ENCODE data around the gene UPB1. TPM values are rescaled to one million over a fixed set of nuclear protein-coding genes. Genes with fewer than 3 reads are reported as not detected.

UPB1 gene
- total RNA-seq, 2 experiments from 2014 or later: 0.24 to 0.31 TPM

DNA sequence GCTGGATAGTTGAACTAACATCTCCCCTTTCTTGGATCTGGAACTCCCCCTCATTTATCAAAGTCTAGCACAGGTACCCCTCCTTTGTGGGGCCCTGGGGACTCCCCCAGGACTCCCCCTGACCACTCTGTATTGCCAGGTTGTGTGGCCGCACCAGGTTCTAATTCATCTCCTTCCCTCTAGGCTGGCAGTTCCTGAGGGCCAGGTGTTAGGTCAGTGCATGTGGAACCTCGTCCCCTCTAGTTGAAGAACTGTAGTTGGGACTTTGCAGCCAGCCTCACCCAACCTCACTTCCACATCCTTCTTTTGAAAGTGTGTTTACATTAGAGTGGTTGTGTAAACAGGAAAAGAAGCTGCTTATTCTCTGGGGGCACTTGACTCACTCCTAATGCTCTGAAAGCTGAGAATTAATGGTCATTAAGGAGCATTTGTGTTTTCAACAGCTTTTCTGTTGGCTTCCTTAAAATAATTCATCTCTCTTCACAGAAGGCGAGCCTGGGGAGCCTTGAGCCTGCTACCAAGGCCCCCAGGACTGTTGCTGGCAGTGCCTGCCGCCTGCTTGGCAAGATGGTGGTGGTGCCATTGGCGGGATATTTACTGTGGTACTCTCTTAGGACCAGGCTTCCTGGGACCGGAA is 11.8 kb downstream of the UPB1 start:
- peaks cover 39% of the 10 kb centered on the region for H3K4me1 Mint-ChIP-seq (ENCODE audit: low read depth)
- POLR2A ChIA-PET: interaction anchor here (0.6 to 0.7 kb wide), 2 partner anchors 22 to 87 kb away, joined by 3 to 4 read pairs; no protein-coding TSS in a partner anchor
- no peaks in the 10 kb centered on the region for H3K9me3 Mint-ChIP-seq (ENCODE audit: insufficient read depth)
- CTCF ChIA-PET: interaction anchor here (1.2 to 2.4 kb wide), 4 partner anchors 15 to 182 kb away, joined by 3 to 11 read pairs (median 5); no protein-coding TSS in a partner anchor
- H3K36me3 Mint-ChIP-seq (ENCODE audit: low read depth): no peaks in the 10 kb centered on the region
- no peak overlapping the region for H3K4me3 Mint-ChIP-seq
- no peak for DNase-seq
- no peak for ATAC-seq
- no peak overlapping the region for H3K27ac Mint-ChIP-seq
- H3K27me3 Mint-ChIP-seq (ENCODE audit: low read depth): peaks cover 9% of the 10 kb centered on the region

- Mint-ChIP-seq H3K27me3 (ENCODE audit: low read depth) (peaks cover 5% of the 10 kb centered on the region), H3K4me1 (ENCODE audit: low read depth) (peaks cover 35% of the 10 kb centered on the region), H3K4me3 (no peak overlapping the region), H3K9me3 (ENCODE audit: insufficient read depth) (no peaks in the 10 kb centered on the region), H3K36me3 (ENCODE audit: low read depth) (no peaks in the 10 kb centered on the region), H3K27ac (no peak overlapping the region)
- ATAC-seq (no peak), DNase-seq (no peak)
- ChIA-PET CTCF (interaction anchor here (1.2 to 2.4 kb wide), 4 partner anchors 14 to 183 kb away, joined by 3 to 11 read pairs (median 5); no protein-coding TSS in a partner anchor), POLR2A (interaction anchor here (0.7 kb wide), 1 partner anchor 88 kb away, joined by 3 read pairs; no protein-coding TSS in a partner anchor)
Measured at GRCh38 chr22:24507716-24508115, 12.6 kb downstream of the UPB1 start.

DNA sequence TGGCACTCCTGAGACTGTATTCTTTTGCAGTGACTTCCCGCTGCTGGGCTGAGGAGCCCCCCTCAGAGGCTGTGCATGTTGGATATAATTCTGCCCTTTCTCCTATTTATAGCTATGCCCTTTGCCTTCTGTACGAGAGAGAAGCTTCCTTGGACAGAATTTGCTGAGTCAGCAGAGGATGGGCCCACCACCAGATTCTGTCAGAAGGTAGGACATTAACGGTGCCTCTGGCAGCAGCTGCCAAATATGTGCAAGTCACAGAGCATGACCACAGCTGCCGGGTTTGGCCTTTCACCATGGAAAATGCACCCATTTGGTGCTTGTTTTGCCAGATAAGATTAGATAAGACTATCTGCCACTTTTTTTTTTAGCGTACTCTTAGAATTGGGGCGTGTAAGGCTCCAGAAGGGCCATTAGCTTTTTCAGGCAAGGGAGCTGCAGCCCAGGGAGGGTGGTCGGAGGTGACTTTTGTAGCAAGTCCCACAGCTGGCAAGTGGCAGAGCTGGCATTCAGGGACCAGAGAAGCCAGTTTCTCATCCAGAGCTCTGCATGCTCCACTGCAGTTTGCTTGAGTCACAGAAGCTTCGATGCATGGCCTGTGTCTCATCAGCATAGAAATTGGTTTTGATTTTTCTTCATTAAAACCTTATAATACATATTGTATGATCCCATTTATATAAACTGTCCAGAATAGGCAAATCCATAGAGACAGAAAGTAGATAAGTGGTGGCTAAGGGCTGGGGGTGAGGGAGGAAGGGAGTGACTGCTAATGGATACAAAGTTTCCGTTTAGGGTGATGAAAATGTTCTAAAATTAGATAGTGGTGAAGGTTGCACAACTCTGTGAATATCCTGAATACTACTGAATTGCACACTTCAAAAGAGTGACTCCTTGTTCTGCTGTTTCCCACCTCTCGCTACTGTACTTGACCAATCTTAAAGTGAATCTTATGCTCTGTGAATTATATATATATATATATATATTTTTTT is 15.8 kb downstream of the UPB1 start:
- CTCF ChIA-PET: interaction anchor here (0.6 to 3.5 kb wide), 6 partner anchors 8 to 288 kb away, joined by 3 to 15 read pairs (median 4); no protein-coding TSS in a partner anchor
- Mint-ChIP-seq H3K4me1 (ENCODE audit: low read depth) (peaks cover 20% of the 10 kb centered on the region), H3K27ac (no peak overlapping the region), H3K27me3 (ENCODE audit: low read depth) (peaks cover 5% of the 10 kb centered on the region), H3K4me3 (no peak overlapping the region), H3K36me3 (ENCODE audit: low read depth) (no peaks in the 10 kb centered on the region), H3K9me3 (ENCODE audit: insufficient read depth) (no peaks in the 10 kb centered on the region)
- POLR2A ChIA-PET: no interaction called here
- ATAC-seq: no peak
- no peak for DNase-seq

- no peak overlapping the region for H3K4me3 Mint-ChIP-seq
- H3K36me3 Mint-ChIP-seq (ENCODE audit: low read depth): no peaks in the 10 kb centered on the region
- H3K27ac Mint-ChIP-seq: no peak overlapping the region
- H3K9me3 Mint-ChIP-seq (ENCODE audit: insufficient read depth): no peaks in the 10 kb centered on the region
- peaks cover 5% of the 10 kb centered on the region for H3K27me3 Mint-ChIP-seq (ENCODE audit: low read depth)
- peaks cover 17% of the 10 kb centered on the region for H3K4me1 Mint-ChIP-seq (ENCODE audit: low read depth)
- ATAC-seq: no peak
- ChIA-PET CTCF (interaction anchor here (1.8 to 3.5 kb wide), 2 partner anchors 9 to 10 kb away, joined by 4 to 15 read pairs; no protein-coding TSS in a partner anchor), POLR2A (no interaction called here)
- no peak for DNase-seq
Measured at GRCh38 chr22:24512043-24512442, 16.9 kb downstream of the UPB1 start.

GRCh38 chr22:24513378-24514240 is 18.5 kb downstream of the UPB1 start:
- ChIA-PET POLR2A (interaction anchor here (0.6 kb wide), 1 partner anchor 664 kb away, joined by 3 read pairs; no protein-coding TSS in a partner anchor), CTCF (interaction anchor here (1.2 to 3.5 kb wide), 2 partner anchors 8 to 17 kb away, joined by 4 to 15 read pairs; no protein-coding TSS in a partner anchor)

GRCh38 chr22:24514241-24515026 is 19.3 kb downstream of the UPB1 start:
- CTCF ChIA-PET: interaction anchor here (1.2 kb wide), 1 partner anchor 16 kb away, joined by 4 read pairs; no protein-coding TSS in a partner anchor
- ATAC-seq: no peak

More at GRCh38 chr22:24513378-24514240, 18.5 kb downstream of the UPB1 start:
- peaks cover 11% of the 10 kb centered on the region for H3K27me3 Mint-ChIP-seq (ENCODE audit: low read depth)
- H3K9me3 Mint-ChIP-seq (ENCODE audit: insufficient read depth): no peaks in the 10 kb centered on the region
- H3K36me3 Mint-ChIP-seq (ENCODE audit: low read depth): no peaks in the 10 kb centered on the region
- ATAC-seq: no peak
- H3K4me3 Mint-ChIP-seq: no peak overlapping the region
- H3K4me1 Mint-ChIP-seq (ENCODE audit: low read depth): peaks cover 16% of the 10 kb centered on the region
- no peak overlapping the region for H3K27ac Mint-ChIP-seq
- no peak for DNase-seq

GRCh38 chr22:24515027-24515338 is 19.9 kb downstream of the UPB1 start:
- POLR2A ChIA-PET: no interaction called here

More at GRCh38 chr22:24514241-24515026, 19.3 kb downstream of the UPB1 start:
- H3K4me3 Mint-ChIP-seq: no peak overlapping the region
- H3K9me3 Mint-ChIP-seq (ENCODE audit: insufficient read depth): no peaks in the 10 kb centered on the region
- no peak overlapping the region for H3K27ac Mint-ChIP-seq
- POLR2A ChIA-PET: interaction anchor here (0.6 kb wide), 2 partner anchors 41 to 665 kb away, joined by 3 read pairs; partner anchors contain the start of gene GUCD1
- H3K27me3 Mint-ChIP-seq (ENCODE audit: low read depth): peaks cover 13% of the 10 kb centered on the region
- DNase-seq: no peak
- peaks cover 21% of the 10 kb centered on the region for H3K4me1 Mint-ChIP-seq (ENCODE audit: low read depth)
- H3K36me3 Mint-ChIP-seq (ENCODE audit: low read depth): no peaks in the 10 kb centered on the region

DNA sequence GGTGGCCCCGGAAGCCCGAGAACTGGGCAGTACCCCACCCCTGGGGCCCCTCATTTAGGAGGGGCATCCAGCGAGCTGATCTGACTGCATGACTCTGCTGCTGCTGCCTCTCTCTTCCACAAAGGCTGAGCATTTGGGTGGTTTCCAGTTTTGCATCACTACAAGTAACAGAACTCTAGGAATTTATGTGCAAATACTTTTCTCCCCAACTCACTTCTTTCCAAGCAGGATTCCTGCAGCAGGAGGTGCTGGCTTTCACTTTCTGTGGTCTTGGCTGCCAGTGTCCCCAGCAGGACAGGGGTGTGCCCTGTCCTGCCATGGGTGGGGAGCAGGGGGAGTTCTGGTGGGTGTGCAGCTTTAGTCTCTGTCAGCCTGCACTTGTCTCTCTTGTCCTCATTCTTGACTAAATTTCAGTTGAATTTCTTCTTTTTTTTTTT is 21.2 kb downstream of the UPB1 start:
- ChIA-PET POLR2A (no interaction called here), CTCF (interaction anchor here (1.7 kb wide), 1 partner anchor 14 kb away, joined by 4 read pairs; no protein-coding TSS in a partner anchor)
- Mint-ChIP-seq H3K27me3 (ENCODE audit: low read depth) (peaks cover 12% of the 10 kb centered on the region), H3K9me3 (ENCODE audit: insufficient read depth) (no peaks in the 10 kb centered on the region), H3K36me3 (ENCODE audit: low read depth) (no peaks in the 10 kb centered on the region), H3K4me1 (ENCODE audit: low read depth) (peaks cover 13% of the 10 kb centered on the region), H3K27ac (no peak overlapping the region), H3K4me3 (no peak overlapping the region)
- DNase-seq (no peak), ATAC-seq (no peak)

More at GRCh38 chr22:24515027-24515338, 19.9 kb downstream of the UPB1 start:
- Mint-ChIP-seq H3K4me3 (no peak overlapping the region), H3K27ac (no peak overlapping the region), H3K9me3 (ENCODE audit: insufficient read depth) (no peaks in the 10 kb centered on the region), H3K27me3 (ENCODE audit: low read depth) (peaks cover 9% of the 10 kb centered on the region), H3K36me3 (ENCODE audit: low read depth) (no peaks in the 10 kb centered on the region), H3K4me1 (ENCODE audit: low read depth) (peaks cover 21% of the 10 kb centered on the region)
- no peak for ATAC-seq
- no peak for DNase-seq
- CTCF ChIA-PET: interaction anchor here (1.2 kb wide), 1 partner anchor 15 kb away, joined by 4 read pairs; no protein-coding TSS in a partner anchor

- Mint-ChIP-seq H3K27me3 (ENCODE audit: low read depth) (peaks cover 12% of the 10 kb centered on the region), H3K4me1 (ENCODE audit: low read depth) (peaks cover 11% of the 10 kb centered on the region), H3K27ac (no peak overlapping the region), H3K4me3 (no peak overlapping the region), H3K36me3 (ENCODE audit: low read depth) (no peaks in the 10 kb centered on the region), H3K9me3 (ENCODE audit: insufficient read depth) (no peaks in the 10 kb centered on the region)
- ChIA-PET CTCF (interaction anchor here (0.8 to 1.7 kb wide), 4 partner anchors 9 to 82 kb away, joined by 3 to 4 read pairs (median 4); no protein-coding TSS in a partner anchor), POLR2A (no interaction called here)
- DNase-seq: no peak
- ATAC-seq: no peak
Measured at GRCh38 chr22:24517446-24517845, 22.3 kb downstream of the UPB1 start.

GRCh38 chr22:24518228-24518627 is 23.1 kb downstream of the UPB1 start:
- CTCF ChIA-PET: interaction anchor here (1.0 to 1.7 kb wide), 3 partner anchors 16 to 83 kb away, joined by 3 to 4 read pairs (median 3); no protein-coding TSS in a partner anchor
- Mint-ChIP-seq H3K27me3 (ENCODE audit: low read depth) (peaks cover 12% of the 10 kb centered on the region), H3K9me3 (ENCODE audit: insufficient read depth) (no peaks in the 10 kb centered on the region), H3K36me3 (ENCODE audit: low read depth) (no peaks in the 10 kb centered on the region), H3K4me3 (no peak overlapping the region), H3K27ac (no peak overlapping the region), H3K4me1 (ENCODE audit: low read depth) (peaks cover 11% of the 10 kb centered on the region)
- ATAC-seq (no peak), DNase-seq (no peak)
- POLR2A ChIA-PET: no interaction called here

All from activated CD8-positive, alpha-beta T cell treated with anti-CD3 and anti-CD28 coated beads, Interleukin-2, amount 10 ng/mL, durations not matched to agents 7 days and 5 days (primary cell).